DND-41 (cell line): ENCODE measurements around the gene PRSS56.

Experiments used
- ATAC-seq: fragments of 200-7000 bp; cut with Tn5 transposase; 3 replicates; pipeline ENCODE4 v1.9.1; 2021; ENCODE audit warnings: low read depth; ENCODE audit not compliant: insufficient read depth
- DNase-seq: peaks from one replicate; pipeline ENCODE4 v3.0.0-alpha.2; 2020
- H2AFZ ChIP-seq: 2 replicates; pipeline ENCODE4 v1.6.0; 2012; ENCODE audit warnings: low read depth, low read length
- H3K27ac ChIP-seq: 2 replicates; pipeline ENCODE4 v1.5.1; 2012; ENCODE audit warnings: low read length, inconsistent platforms
- H3K27me3 ChIP-seq: fragments of 200-600 bp; sonication (generic); 2 replicates; pipeline ENCODE4 v1.6.0; 2012; ENCODE audit warnings: low read length, mild to moderate bottlenecking, inconsistent platforms; ENCODE audit not compliant: insufficient read depth, poor library complexity
- H3K36me3 ChIP-seq: 2 replicates; pipeline ENCODE4 v1.5.1; 2012; ENCODE audit warnings: low read length, inconsistent platforms; ENCODE audit not compliant: insufficient read depth
- H3K4me1 ChIP-seq: 2 replicates; pipeline ENCODE4 v1.5.1; 2012; ENCODE audit warnings: mild to moderate bottlenecking, low read length; ENCODE audit not compliant: insufficient read depth
- H3K4me2 ChIP-seq: 2 replicates; pipeline ENCODE4 v1.6.0; 2012; ENCODE audit warnings: mild to moderate bottlenecking, moderate library complexity, low read length, inconsistent platforms; ENCODE audit not compliant: insufficient read depth
- H3K4me3 ChIP-seq, 2 experiments: fragments of 200-600 bp in 1 of 2; shearing (Covaris generic) in 1 of 2; 2 replicates each; pipeline ENCODE4 v1.5.1; 2012 to 2016; ENCODE audit warnings: inconsistent platforms in 2 of 2, low read length in 2 of 2, mild to moderate bottlenecking in 2 of 2, low read depth in 1 of 2, moderate library complexity in 1 of 2
- H3K79me2 ChIP-seq: 2 replicates; pipeline ENCODE4 v1.6.0; 2012; ENCODE audit warnings: low read length, inconsistent platforms; ENCODE audit not compliant: insufficient read depth
- H3K9ac ChIP-seq: 2 replicates; pipeline ENCODE4 v1.6.0; 2012; ENCODE audit warnings: low read depth, mild to moderate bottlenecking, inconsistent platforms, low read length, moderate library complexity
- H3K9me3 ChIP-seq: 2 replicates; pipeline ENCODE4 v1.5.1; 2012; ENCODE audit warnings: low read length, moderate library complexity, mild to moderate bottlenecking, inconsistent platforms; ENCODE audit not compliant: insufficient read depth, severe bottlenecking
- H4K20me1 ChIP-seq: 2 replicates; pipeline ENCODE4 v1.6.0; 2012; ENCODE audit warnings: low read length; ENCODE audit not compliant: insufficient read depth
- EZH2 ChIP-seq: IDR thresholded peaks from 3 replicates; pipeline ENCODE4 v1.6.1; 2012; ENCODE audit warnings: borderline replicate concordance, low read depth, mild to moderate bottlenecking, moderate library complexity, low read length, inconsistent platforms; ENCODE audit not compliant: severe bottlenecking
- TF ChIP-seq, protein P1 (sequence below): IDR thresholded peaks from 2 replicates; pipeline ENCODE4 v1.5.1; 2012; ENCODE audit warnings: borderline replicate concordance, low read length, moderate library complexity, mild to moderate bottlenecking; ENCODE audit not compliant: poor library complexity, severe bottlenecking; ENCODE audit errors: extremely low read depth

PRSS56 gene

DNA sequence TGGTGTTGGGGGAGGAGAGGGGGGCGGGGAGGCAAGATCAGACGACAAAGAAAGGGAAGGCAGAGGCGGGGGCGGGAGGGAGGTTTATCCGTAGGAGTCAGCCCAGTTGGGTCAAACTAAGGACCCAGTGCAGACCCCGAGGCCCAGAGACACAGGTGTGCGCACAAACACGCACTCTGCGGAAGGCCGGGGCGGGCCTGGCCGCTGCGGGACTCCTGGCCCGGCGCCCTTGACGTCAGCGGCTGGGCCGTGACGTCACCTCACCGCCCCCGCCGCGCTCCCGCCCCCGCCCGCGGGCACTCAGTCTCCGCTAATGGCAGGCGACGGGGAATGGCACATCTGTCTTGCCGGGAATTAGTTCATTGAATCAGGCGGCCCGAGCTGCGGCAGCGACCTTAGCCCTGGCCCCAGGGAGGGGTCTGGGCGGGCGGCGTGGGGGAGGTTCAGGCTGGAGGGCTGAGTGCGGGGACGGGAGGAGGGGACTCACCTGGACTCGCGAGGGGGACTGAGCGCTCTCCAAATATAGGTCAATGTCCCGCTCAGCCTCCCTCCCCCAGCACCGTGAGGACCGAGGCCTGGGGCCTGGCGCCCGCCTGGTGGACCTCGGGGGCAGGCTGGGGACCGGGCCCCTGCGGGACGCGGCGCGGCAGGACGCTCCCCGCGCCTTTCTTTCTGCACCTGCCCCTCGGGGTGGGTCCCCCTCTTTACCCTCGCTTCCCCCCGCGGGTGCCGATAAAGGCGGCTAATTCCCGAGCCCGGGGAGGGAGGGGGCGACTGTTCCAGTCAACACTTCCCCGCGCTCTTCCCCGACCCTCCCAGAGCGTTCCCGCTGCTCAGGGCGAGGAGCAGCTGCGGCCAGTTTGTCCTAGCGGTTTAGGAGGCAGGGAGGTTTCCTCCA lies 17.0 kb upstream of the PRSS56 start:
- Histone ChIP-seq H3K9ac (no peak overlapping the region), H3K36me3 (no peaks in the 10 kb centered on the region), H3K4me1 (no peaks in the 10 kb centered on the region), H2AFZ (no peak overlapping the region), H3K4me3 (no peak overlapping the region), H3K4me2 (no peak overlapping the region), H3K79me2 (no peaks in the 10 kb centered on the region), H3K27ac (no peak overlapping the region), H4K20me1 (no peaks in the 10 kb centered on the region; the same call in 1 of the 2 replicates), H3K27me3 (peaks cover 18% of the 10 kb centered on the region), H3K9me3 (no peaks in the 10 kb centered on the region)
- ATAC-seq (no peak), DNase-seq (no peak)
- TF ChIP-seq, protein P1, sequence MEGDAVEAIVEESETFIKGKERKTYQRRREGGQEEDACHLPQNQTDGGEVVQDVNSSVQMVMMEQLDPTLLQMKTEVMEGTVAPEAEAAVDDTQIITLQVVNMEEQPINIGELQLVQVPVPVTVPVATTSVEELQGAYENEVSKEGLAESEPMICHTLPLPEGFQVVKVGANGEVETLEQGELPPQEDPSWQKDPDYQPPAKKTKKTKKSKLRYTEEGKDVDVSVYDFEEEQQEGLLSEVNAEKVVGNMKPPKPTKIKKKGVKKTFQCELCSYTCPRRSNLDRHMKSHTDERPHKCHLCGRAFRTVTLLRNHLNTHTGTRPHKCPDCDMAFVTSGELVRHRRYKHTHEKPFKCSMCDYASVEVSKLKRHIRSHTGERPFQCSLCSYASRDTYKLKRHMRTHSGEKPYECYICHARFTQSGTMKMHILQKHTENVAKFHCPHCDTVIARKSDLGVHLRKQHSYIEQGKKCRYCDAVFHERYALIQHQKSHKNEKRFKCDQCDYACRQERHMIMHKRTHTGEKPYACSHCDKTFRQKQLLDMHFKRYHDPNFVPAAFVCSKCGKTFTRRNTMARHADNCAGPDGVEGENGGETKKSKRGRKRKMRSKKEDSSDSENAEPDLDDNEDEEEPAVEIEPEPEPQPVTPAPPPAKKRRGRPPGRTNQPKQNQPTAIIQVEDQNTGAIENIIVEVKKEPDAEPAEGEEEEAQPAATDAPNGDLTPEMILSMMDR, result no peak
- TF ChIP-seq EZH2, result no peak

DNA sequence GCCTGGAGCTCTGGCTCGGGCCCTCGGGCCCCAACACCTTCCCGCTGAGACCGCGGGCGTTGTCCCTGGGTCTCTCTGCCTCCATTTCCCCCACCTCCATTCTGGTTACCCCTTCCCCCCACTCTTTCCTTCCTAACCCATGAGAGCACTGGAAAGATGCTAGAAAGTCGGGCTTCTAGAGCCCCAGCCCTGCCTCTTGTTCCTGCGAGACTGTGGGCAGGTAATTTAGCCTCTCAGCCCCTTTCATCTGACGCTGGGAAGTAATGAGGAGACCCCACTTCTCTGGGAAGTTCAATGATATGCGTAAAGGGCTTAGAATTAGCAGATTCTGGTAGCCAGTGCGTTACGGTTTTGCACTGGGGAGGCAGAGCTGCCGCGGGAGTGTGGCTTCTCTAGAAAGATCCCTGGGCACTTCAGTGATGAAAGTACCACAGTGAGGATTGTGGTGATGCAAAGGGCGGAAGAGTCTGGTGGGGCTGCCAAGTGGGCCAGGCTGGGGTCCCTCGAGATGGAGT lies 16.3 kb upstream of the PRSS56 start:
- H2AFZ ChIP-seq, result no peak overlapping the region
- H3K9me3 ChIP-seq, result no peaks in the 10 kb centered on the region
- no peak for ATAC-seq
- no peaks in the 10 kb centered on the region for H3K4me1 ChIP-seq
- no peaks in the 10 kb centered on the region; the same call in 1 of the 2 replicates for H4K20me1 ChIP-seq
- H3K79me2 ChIP-seq, result no peaks in the 10 kb centered on the region
- TF ChIP-seq, protein P1, result no peak
- TF ChIP-seq EZH2, result no peak
- H3K4me2 ChIP-seq, result no peak overlapping the region
- peaks cover 18% of the 10 kb centered on the region for H3K27me3 ChIP-seq
- H3K36me3 ChIP-seq, result no peaks in the 10 kb centered on the region
- no peak for DNase-seq
- H3K27ac ChIP-seq, result no peak overlapping the region
- no peak overlapping the region for H3K9ac ChIP-seq
- no peak overlapping the region for H3K4me3 ChIP-seq

DNA sequence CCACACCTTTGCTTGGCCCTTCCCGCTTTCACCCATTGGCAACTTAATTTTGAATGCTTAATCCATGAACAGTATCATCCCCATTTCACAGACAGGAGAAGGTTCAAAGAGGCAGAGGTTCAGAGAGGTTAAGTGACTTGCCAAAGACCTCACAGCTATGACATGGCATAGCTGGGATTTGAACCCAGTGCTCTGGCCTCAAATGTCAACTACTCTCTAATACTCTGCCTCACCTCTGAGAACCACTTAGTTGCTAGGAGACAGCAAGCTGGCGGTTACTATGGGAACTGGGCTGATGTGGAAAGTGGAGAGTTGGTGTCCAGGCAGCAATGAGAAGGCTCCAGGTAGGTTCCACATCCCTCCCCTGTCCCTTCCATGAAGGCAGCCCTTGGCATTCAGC lies 15.8 kb upstream of the PRSS56 start:
- TF ChIP-seq, protein P1, result no peak
- TF ChIP-seq EZH2, result no peak
- Histone ChIP-seq H3K4me3 (no peak overlapping the region), H3K27me3 (peaks cover 18% of the 10 kb centered on the region), H4K20me1 (no peaks in the 10 kb centered on the region; the same call in 1 of the 2 replicates), H2AFZ (no peak overlapping the region), H3K36me3 (no peaks in the 10 kb centered on the region), H3K79me2 (no peaks in the 10 kb centered on the region), H3K9me3 (no peaks in the 10 kb centered on the region), H3K9ac (no peak overlapping the region), H3K4me2 (no peak overlapping the region), H3K27ac (no peak overlapping the region), H3K4me1 (no peaks in the 10 kb centered on the region)
- ATAC-seq, result no peak
- DNase-seq, result no peak
